Liver (tissue), 3 donors: Measurements from ENCODE around the gene CREB3L2.

Experiments
- RAD21 ChIP-seq, 2 donors: IDR thresholded peaks; 2 replicates each; pipeline ENCODE4 v1.6.1; 2016; ENCODE audit warnings: antibody characterized with exemption in 2 of 2, mild to moderate bottlenecking in 2 of 2
- RXRA ChIP-seq, 2 donors: IDR thresholded peaks; 2 replicates each; pipeline ENCODE4 v1.6.1; 2017 to 2018; ENCODE audit warnings: antibody characterized with exemption in 2 of 2, mild to moderate bottlenecking in 1 of 2
- TAF1 ChIP-seq: conservative IDR thresholded peaks from 2 replicates; pipeline ENCODE4 v1.6.1; 2016; ENCODE audit warnings: antibody characterized with exemption, mild to moderate bottlenecking
- TF ChIP-seq, protein P1 (sequence below): fragments of 150-350 bp; IDR thresholded peaks from 2 replicates; pipeline ENCODE4 v1.5.1; 2017; ENCODE audit warnings: improper control_type of control experiment, low read depth, low read length; ENCODE audit not compliant: missing input control
- TF ChIP-seq, protein P2 (sequence below): IDR thresholded peaks from 2 replicates; pipeline ENCODE4 v1.6.1; 2016; ENCODE audit warnings: antibody characterized with exemption
- TF ChIP-seq, protein P3 (sequence below): IDR thresholded peaks from 2 replicates; pipeline ENCODE4 v1.6.1; 2016; ENCODE audit warnings: antibody characterized with exemption, mild to moderate bottlenecking
- donor health status: healthy.
- donor health status: healthy.

DNA sequence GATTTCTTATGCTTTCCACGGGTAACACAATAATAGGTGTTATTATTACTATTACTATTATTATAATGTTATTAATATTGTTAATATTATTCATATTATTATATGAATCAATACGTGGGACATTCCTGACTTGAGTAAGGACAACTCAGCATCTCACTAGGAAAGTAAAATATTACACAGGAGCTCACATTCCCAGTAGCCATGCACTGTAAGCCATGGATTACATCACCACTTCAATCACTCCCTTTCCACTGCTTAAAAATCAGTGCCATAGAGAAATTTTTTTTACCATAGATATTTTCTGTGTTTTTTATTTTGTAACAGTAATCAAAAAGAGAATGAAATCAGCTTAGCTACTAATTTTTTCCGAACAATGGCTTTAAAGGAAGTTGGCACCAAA, 86.6 kb downstream of the CREB3L2 start:
- TF ChIP-seq TAF1, result no peak
- TF ChIP-seq, protein P1, sequence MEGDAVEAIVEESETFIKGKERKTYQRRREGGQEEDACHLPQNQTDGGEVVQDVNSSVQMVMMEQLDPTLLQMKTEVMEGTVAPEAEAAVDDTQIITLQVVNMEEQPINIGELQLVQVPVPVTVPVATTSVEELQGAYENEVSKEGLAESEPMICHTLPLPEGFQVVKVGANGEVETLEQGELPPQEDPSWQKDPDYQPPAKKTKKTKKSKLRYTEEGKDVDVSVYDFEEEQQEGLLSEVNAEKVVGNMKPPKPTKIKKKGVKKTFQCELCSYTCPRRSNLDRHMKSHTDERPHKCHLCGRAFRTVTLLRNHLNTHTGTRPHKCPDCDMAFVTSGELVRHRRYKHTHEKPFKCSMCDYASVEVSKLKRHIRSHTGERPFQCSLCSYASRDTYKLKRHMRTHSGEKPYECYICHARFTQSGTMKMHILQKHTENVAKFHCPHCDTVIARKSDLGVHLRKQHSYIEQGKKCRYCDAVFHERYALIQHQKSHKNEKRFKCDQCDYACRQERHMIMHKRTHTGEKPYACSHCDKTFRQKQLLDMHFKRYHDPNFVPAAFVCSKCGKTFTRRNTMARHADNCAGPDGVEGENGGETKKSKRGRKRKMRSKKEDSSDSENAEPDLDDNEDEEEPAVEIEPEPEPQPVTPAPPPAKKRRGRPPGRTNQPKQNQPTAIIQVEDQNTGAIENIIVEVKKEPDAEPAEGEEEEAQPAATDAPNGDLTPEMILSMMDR, result no peak
- TF ChIP-seq RAD21 (IDR thresholded peaks at IDR 0.05), result no peak
- TF ChIP-seq, protein P2, sequence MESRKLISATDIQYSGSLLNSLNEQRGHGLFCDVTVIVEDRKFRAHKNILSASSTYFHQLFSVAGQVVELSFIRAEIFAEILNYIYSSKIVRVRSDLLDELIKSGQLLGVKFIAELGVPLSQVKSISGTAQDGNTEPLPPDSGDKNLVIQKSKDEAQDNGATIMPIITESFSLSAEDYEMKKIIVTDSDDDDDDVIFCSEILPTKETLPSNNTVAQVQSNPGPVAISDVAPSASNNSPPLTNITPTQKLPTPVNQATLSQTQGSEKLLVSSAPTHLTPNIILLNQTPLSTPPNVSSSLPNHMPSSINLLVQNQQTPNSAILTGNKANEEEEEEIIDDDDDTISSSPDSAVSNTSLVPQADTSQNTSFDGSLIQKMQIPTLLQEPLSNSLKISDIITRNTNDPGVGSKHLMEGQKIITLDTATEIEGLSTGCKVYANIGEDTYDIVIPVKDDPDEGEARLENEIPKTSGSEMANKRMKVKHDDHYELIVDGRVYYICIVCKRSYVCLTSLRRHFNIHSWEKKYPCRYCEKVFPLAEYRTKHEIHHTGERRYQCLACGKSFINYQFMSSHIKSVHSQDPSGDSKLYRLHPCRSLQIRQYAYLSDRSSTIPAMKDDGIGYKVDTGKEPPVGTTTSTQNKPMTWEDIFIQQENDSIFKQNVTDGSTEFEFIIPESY, result no peak
- TF ChIP-seq, protein P3, sequence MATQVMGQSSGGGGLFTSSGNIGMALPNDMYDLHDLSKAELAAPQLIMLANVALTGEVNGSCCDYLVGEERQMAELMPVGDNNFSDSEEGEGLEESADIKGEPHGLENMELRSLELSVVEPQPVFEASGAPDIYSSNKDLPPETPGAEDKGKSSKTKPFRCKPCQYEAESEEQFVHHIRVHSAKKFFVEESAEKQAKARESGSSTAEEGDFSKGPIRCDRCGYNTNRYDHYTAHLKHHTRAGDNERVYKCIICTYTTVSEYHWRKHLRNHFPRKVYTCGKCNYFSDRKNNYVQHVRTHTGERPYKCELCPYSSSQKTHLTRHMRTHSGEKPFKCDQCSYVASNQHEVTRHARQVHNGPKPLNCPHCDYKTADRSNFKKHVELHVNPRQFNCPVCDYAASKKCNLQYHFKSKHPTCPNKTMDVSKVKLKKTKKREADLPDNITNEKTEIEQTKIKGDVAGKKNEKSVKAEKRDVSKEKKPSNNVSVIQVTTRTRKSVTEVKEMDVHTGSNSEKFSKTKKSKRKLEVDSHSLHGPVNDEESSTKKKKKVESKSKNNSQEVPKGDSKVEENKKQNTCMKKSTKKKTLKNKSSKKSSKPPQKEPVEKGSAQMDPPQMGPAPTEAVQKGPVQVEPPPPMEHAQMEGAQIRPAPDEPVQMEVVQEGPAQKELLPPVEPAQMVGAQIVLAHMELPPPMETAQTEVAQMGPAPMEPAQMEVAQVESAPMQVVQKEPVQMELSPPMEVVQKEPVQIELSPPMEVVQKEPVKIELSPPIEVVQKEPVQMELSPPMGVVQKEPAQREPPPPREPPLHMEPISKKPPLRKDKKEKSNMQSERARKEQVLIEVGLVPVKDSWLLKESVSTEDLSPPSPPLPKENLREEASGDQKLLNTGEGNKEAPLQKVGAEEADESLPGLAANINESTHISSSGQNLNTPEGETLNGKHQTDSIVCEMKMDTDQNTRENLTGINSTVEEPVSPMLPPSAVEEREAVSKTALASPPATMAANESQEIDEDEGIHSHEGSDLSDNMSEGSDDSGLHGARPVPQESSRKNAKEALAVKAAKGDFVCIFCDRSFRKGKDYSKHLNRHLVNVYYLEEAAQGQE, result no peak
- TF ChIP-seq RXRA (IDR thresholded peaks at IDR 0.05), result no peak
